OCI-LY7 (cell line): ENCODE data around the gene FLRT2. TPM values are rescaled to one million over a fixed set of nuclear protein-coding genes. Genes with fewer than 3 reads are reported as not detected.

ENCODE experiments used
- BruUV-seq: library from RNA; stranded (reverse); fragments of 400-500 nt; replicated peaks from 2 replicates; lab custom pipeline; 2021; lab: Mats Ljungman, UMichigan
- CTCF ChIA-PET: fragments of 300-600 bp; sonication (Branson Sonifier 250); formaldehyde crosslinking; loops from one replicate; lab custom pipeline; 2022; ENCODE audit warnings: antibody characterized with exemption; ENCODE audit not compliant: unreplicated experiment; lab: Charles Lee
- POLR2A ChIA-PET: fragments of 300-600 bp; sonication (Branson Sonifier 250); formaldehyde crosslinking; loops from one replicate; lab custom pipeline; 2022; ENCODE audit warnings: antibody characterized with exemption; lab: Charles Lee
- DNase-seq: peaks from one replicate; pipeline ENCODE4 v3.0.0-alpha.2; 2015; ENCODE audit warnings: low spot score
- H2AFZ ChIP-seq: fragments of 200-600 bp; sonication (generic), shearing (Covaris generic); 2 replicates; pipeline ENCODE4 v1.6.1; 2014; ENCODE audit warnings: mild to moderate bottlenecking, antibody characterized with exemption, low read length, moderate library complexity
- H3K27ac ChIP-seq: fragments of 200-600 bp; sonication (generic); 2 replicates; pipeline ENCODE4 v1.5.1; 2014; ENCODE audit warnings: mixed run types, low read depth, mild to moderate bottlenecking, moderate library complexity, low read length, inconsistent platforms; ENCODE audit not compliant: poor library complexity, severe bottlenecking
- H3K36me3 ChIP-seq: fragments of 200-600 bp; sonication (generic); 2 replicates; pipeline ENCODE4 v1.6.1; 2014; ENCODE audit warnings: mild to moderate bottlenecking, antibody characterized with exemption, low read length, moderate library complexity, mixed read lengths; ENCODE audit not compliant: insufficient read depth
- H3K4me1 ChIP-seq: fragments of 200-600 bp; sonication (generic); 2 replicates; pipeline ENCODE4 v1.5.1; 2014; ENCODE audit warnings: mild to moderate bottlenecking, low read length; ENCODE audit not compliant: insufficient read depth, poor library complexity, severe bottlenecking
- H3K4me2 ChIP-seq: fragments of 200-600 bp; sonication (generic); 2 replicates; pipeline ENCODE4 v1.6.1; 2014; ENCODE audit warnings: mild to moderate bottlenecking, low read length
- H3K4me3 ChIP-seq: fragments of 200-600 bp; sonication (generic); 2 replicates; pipeline ENCODE4 v1.5.1; 2014; ENCODE audit warnings: mild to moderate bottlenecking, low read depth, low read length; ENCODE audit not compliant: poor library complexity, severe bottlenecking
- H3K79me2 ChIP-seq: fragments of 200-600 bp; sonication (generic); 2 replicates; pipeline ENCODE4 v1.6.1; 2016; ENCODE audit warnings: low read depth, mild to moderate bottlenecking, low read length, moderate library complexity, mixed read lengths; ENCODE audit not compliant: insufficient read depth
- H3K9me2 ChIP-seq: fragments of 200-600 bp; sonication (generic); 2 replicates; pipeline ENCODE4 v1.6.1; 2016; ENCODE audit warnings: mild to moderate bottlenecking, low read length, mixed read lengths; ENCODE audit not compliant: insufficient read depth
- H3K9me3 ChIP-seq: fragments of 200-600 bp; sonication (generic); 2 replicates; pipeline ENCODE4 v1.6.1; 2014; ENCODE audit warnings: mild to moderate bottlenecking, mixed run types, low read length, mixed read lengths
- H4K20me1 ChIP-seq: fragments of 200-600 bp; sonication (generic); 2 replicates; pipeline ENCODE4 v1.6.1; 2014; ENCODE audit warnings: mild to moderate bottlenecking, antibody characterized with exemption, low read length, moderate library complexity, mixed read lengths; ENCODE audit not compliant: insufficient read depth
- CTCF ChIP-seq: fragments of 200-600 bp; sonication (generic); conservative IDR thresholded peaks from 2 replicates; pipeline ENCODE4 v1.5.1; 2014; ENCODE audit warnings: mild to moderate bottlenecking, antibody characterized with exemption, low read length, moderate library complexity, mixed read lengths
- EZH2phosphoT487 ChIP-seq: fragments of 200-600 bp; sonication (generic); IDR thresholded peaks from 2 replicates; pipeline ENCODE4 v1.6.1; 2018; ENCODE audit warnings: low read depth, borderline replicate concordance, mild to moderate bottlenecking, mixed run types, antibody characterized with exemption, low read length, moderate library complexity, mixed read lengths
- intact Hi-C: fragments of 100-400 bp; cut with micrococcal nuclease; formaldehyde crosslinking; loops from one replicate; pipeline ENCODE4 v1.10.0; 2022; ENCODE audit not compliant: unreplicated experiment
- total RNA-seq, 2 experiments: library from RNA; depleted of rRNA in 1 of 2; stranded (reverse); fragments of >200 nt in 1 of 2; shearing (Covaris generic) in 1 of 2; gene quantifications; 2 replicates each; pipeline ENCODE4 v1.2.3, GENCODE V29; 2014 to 2022

The FLRT2 gene
- total RNA-seq, 2 experiments from 2014 or later = not detected

- H3K79me2 ChIP-seq = no peaks in the 10 kb centered on the region
These were observed 123.1 kb downstream of the FLRT2 start for GRCh38 chr14:85653029-85653428.

GRCh38 chr14:85660243-85660922 lies 130.4 kb downstream of the FLRT2 start:
- no peak overlapping the region for H3K4me3 ChIP-seq
- no peaks in the 10 kb centered on the region for H4K20me1 ChIP-seq
- H3K27ac ChIP-seq = no peak overlapping the region
- no peaks in the 10 kb centered on the region for H3K4me1 ChIP-seq
- H3K79me2 ChIP-seq = no peaks in the 10 kb centered on the region
- DNase-seq = no peak
- no peak overlapping the region for H3K4me2 ChIP-seq
- no TSS peak for BruUV-seq
- H3K9me3 ChIP-seq = no peaks in the 10 kb centered on the region
- intact Hi-C loops = no loop called here
- CTCF ChIA-PET = no interaction called here
- no peaks in the 10 kb centered on the region for H3K36me3 ChIP-seq
- TF ChIP-seq EZH2phosphoT487 (no peak), CTCF (no peak)
- H3K9me2 ChIP-seq = no peaks in the 10 kb centered on the region
- no peak overlapping the region for H2AFZ ChIP-seq
- POLR2A ChIA-PET = no interaction called here

More at GRCh38 chr14:85653029-85653428, 123.1 kb downstream of the FLRT2 start:
- no TSS peak for BruUV-seq
- TF ChIP-seq EZH2phosphoT487 (no peak), CTCF (no peak)
- Histone ChIP-seq H3K4me1 (no peaks in the 10 kb centered on the region), H3K4me3 (no peak overlapping the region), H3K4me2 (no peak overlapping the region), H3K27ac (no peak overlapping the region), H3K9me3 (no peaks in the 10 kb centered on the region), H4K20me1 (no peaks in the 10 kb centered on the region), H3K36me3 (no peaks in the 10 kb centered on the region), H3K9me2 (no peaks in the 10 kb centered on the region), H2AFZ (no peak overlapping the region)
- no peak for DNase-seq
- intact Hi-C loops = no loop called here
- ChIA-PET POLR2A (interaction anchor here (0.9 to 1.0 kb wide), 2 partner anchors 19 to 436 kb away, joined by 3 to 4 read pairs; no protein-coding TSS in a partner anchor), CTCF (no interaction called here)

GRCh38 chr14:85662096-85662495 lies 132.2 kb downstream of the FLRT2 start:
- Histone ChIP-seq H3K9me2 (no peaks in the 10 kb centered on the region), H3K4me3 (no peak overlapping the region), H4K20me1 (no peaks in the 10 kb centered on the region), H3K4me2 (no peak overlapping the region), H2AFZ (no peak overlapping the region), H3K79me2 (no peaks in the 10 kb centered on the region), H3K27ac (no peak overlapping the region), H3K4me1 (no peaks in the 10 kb centered on the region), H3K9me3 (no peaks in the 10 kb centered on the region), H3K36me3 (no peaks in the 10 kb centered on the region)
- CTCF ChIA-PET = no interaction called here
- BruUV-seq = no TSS peak
- TF ChIP-seq CTCF = no peak
- TF ChIP-seq EZH2phosphoT487 = no peak
- intact Hi-C loops = no loop called here
- no peak for DNase-seq
- POLR2A ChIA-PET = no interaction called here
